Peyer's patch (tissue), 4 donors: ENCODE results near the gene IWS1.

Source experiments
- CTCF ChIP-seq, 6 experiments: fragments of 450-650 bp in 4 of 6; fragments of 200-600 bp in 2 of 6; sonication (generic) in 1 of 6; IDR thresholded peaks; one replicate each; pipeline ENCODE4 v1.5.1; 2017 to 2019; ENCODE audit warnings: antibody characterized with exemption in 6 of 6, mild to moderate bottlenecking in 3 of 6, moderate library complexity in 1 of 6
- POLR2A ChIP-seq, 2 donors: fragments of 450-650 bp; IDR thresholded peaks; one replicate each; pipeline ENCODE4 v1.5.1; 2017; ENCODE audit warnings: antibody characterized with exemption in 2 of 2, mild to moderate bottlenecking in 2 of 2, moderate library complexity in 2 of 2

- TF ChIP-seq CTCF (IDR thresholded peaks at IDR 0.05) = no peak
- no peak for TF ChIP-seq POLR2A (IDR thresholded peaks at IDR 0.05)
Measured at GRCh38 chr2:127511090-127511695, 15.1 kb downstream of the IWS1 start.
